ENCODE results near the gene PIRT. TPM values are rescaled to one million over a fixed set of nuclear protein-coding genes. Genes with fewer than 3 reads are reported as not detected.

PIRT gene
- total RNA-seq, 1 donor from 2014 or later, result 0.32 TPM

DNA sequence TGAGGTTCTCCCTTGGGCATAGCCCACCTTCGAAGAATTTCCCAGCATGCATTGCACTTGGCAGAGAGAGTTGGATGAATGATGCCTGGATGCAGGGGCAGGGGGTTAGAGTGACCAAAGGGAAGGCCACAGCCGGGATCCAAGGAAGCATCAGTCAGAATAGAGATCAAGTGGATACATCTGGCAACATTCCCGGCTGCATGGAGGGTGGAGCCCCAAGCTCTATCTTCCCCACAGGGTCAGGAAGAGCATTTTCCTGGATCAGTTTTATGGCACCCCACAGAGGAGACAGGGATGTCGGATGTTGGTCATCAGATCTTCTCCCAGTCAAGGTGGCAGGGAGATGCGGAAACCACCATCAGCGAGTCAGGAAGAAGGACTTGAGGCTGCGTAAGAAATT lies 13.0 kb downstream of the PIRT start:
- Mint-ChIP-seq H3K4me1 (ENCODE audit: low read depth, unreplicated experiment) (no peaks in the 10 kb centered on the region), H3K27ac (ENCODE audit: unreplicated experiment) (no peak overlapping the region), H3K4me3 (ENCODE audit: unreplicated experiment) (no peak overlapping the region), H3K27me3 (ENCODE audit: unreplicated experiment) (peaks cover 2% of the 10 kb centered on the region), H3K9me3 (ENCODE audit: unreplicated experiment) (no peaks in the 10 kb centered on the region), H3K36me3 (ENCODE audit: unreplicated experiment) (no peaks in the 10 kb centered on the region)
- DNase-seq, result no peak
- TF ChIP-seq, protein P1, sequence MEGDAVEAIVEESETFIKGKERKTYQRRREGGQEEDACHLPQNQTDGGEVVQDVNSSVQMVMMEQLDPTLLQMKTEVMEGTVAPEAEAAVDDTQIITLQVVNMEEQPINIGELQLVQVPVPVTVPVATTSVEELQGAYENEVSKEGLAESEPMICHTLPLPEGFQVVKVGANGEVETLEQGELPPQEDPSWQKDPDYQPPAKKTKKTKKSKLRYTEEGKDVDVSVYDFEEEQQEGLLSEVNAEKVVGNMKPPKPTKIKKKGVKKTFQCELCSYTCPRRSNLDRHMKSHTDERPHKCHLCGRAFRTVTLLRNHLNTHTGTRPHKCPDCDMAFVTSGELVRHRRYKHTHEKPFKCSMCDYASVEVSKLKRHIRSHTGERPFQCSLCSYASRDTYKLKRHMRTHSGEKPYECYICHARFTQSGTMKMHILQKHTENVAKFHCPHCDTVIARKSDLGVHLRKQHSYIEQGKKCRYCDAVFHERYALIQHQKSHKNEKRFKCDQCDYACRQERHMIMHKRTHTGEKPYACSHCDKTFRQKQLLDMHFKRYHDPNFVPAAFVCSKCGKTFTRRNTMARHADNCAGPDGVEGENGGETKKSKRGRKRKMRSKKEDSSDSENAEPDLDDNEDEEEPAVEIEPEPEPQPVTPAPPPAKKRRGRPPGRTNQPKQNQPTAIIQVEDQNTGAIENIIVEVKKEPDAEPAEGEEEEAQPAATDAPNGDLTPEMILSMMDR (IDR thresholded peaks at IDR 0.05; ENCODE audit: partially characterized antibody, unreplicated experiment), result no peak

DNA sequence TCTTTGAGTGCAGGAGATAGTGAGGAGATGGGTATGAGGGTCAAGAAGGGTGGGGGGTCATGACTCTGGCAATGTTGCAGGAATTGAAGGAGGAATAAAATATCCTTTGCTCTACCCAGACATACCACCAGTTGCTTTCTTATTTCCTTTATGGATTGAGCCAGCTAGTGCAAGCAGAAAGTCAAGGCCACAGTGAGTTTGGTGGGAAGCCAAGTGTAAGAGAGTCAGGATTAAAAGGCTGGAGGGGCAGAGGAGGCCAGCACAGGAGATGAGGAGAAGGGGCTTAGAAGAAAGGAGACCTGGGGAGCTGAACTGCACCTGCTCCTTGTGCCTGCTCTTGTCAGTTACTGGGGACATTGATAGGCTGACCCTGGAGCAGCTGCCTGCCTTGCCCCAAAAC lies 16.1 kb downstream of the PIRT start:
- H3K4me3 Mint-ChIP-seq (ENCODE audit: unreplicated experiment), result no peak overlapping the region
- H3K36me3 Mint-ChIP-seq (ENCODE audit: unreplicated experiment), result no peaks in the 10 kb centered on the region
- H3K4me1 Mint-ChIP-seq (ENCODE audit: low read depth, unreplicated experiment), result peaks cover 10% of the 10 kb centered on the region
- H3K27ac Mint-ChIP-seq (ENCODE audit: unreplicated experiment), result no peak overlapping the region
- H3K27me3 Mint-ChIP-seq (ENCODE audit: unreplicated experiment), result peaks cover 5% of the 10 kb centered on the region
- TF ChIP-seq, protein P1 (IDR thresholded peaks at IDR 0.05; ENCODE audit: partially characterized antibody, unreplicated experiment), result no peak
- peaks cover 3% of the 10 kb centered on the region for H3K9me3 Mint-ChIP-seq (ENCODE audit: unreplicated experiment)
- DNase-seq, result no peak

GRCh38 chr17:10821054-10821453 lies 16.8 kb downstream of the PIRT start:
- H3K4me3 Mint-ChIP-seq (ENCODE audit: unreplicated experiment), result no peak overlapping the region
- peaks cover 10% of the 10 kb centered on the region for H3K4me1 Mint-ChIP-seq (ENCODE audit: low read depth, unreplicated experiment)
- H3K27me3 Mint-ChIP-seq (ENCODE audit: unreplicated experiment), result peaks cover 5% of the 10 kb centered on the region
- no peak overlapping the region for H3K27ac Mint-ChIP-seq (ENCODE audit: unreplicated experiment)
- no peak for DNase-seq
- peaks cover 3% of the 10 kb centered on the region for H3K9me3 Mint-ChIP-seq (ENCODE audit: unreplicated experiment)
- H3K36me3 Mint-ChIP-seq (ENCODE audit: unreplicated experiment), result no peaks in the 10 kb centered on the region
- TF ChIP-seq, protein P1 (IDR thresholded peaks at IDR 0.05; ENCODE audit: partially characterized antibody, unreplicated experiment), result no peak

- H3K27ac Mint-ChIP-seq (ENCODE audit: unreplicated experiment), result no peak overlapping the region
- no peak for DNase-seq
- peaks cover 3% of the 10 kb centered on the region for H3K9me3 Mint-ChIP-seq (ENCODE audit: unreplicated experiment)
- peaks cover 12% of the 10 kb centered on the region for H3K4me1 Mint-ChIP-seq (ENCODE audit: low read depth, unreplicated experiment)
- H3K36me3 Mint-ChIP-seq (ENCODE audit: unreplicated experiment), result no peaks in the 10 kb centered on the region
- TF ChIP-seq, protein P1 (IDR thresholded peaks at IDR 0.05; ENCODE audit: partially characterized antibody, unreplicated experiment), result no peak
- H3K4me3 Mint-ChIP-seq (ENCODE audit: unreplicated experiment), result no peak overlapping the region
- peaks cover 7% of the 10 kb centered on the region for H3K27me3 Mint-ChIP-seq (ENCODE audit: unreplicated experiment)
Measured at GRCh38 chr17:10815319-10815718, 22.6 kb downstream of the PIRT start.

- Mint-ChIP-seq H3K4me3 (ENCODE audit: unreplicated experiment) (no peak overlapping the region), H3K9me3 (ENCODE audit: unreplicated experiment) (peaks cover 3% of the 10 kb centered on the region), H3K27me3 (ENCODE audit: unreplicated experiment) (peaks cover 6% of the 10 kb centered on the region), H3K27ac (ENCODE audit: unreplicated experiment) (no peak overlapping the region), H3K36me3 (ENCODE audit: unreplicated experiment) (no peaks in the 10 kb centered on the region), H3K4me1 (ENCODE audit: low read depth, unreplicated experiment) (peaks cover 6% of the 10 kb centered on the region)
- TF ChIP-seq, protein P1 (IDR thresholded peaks at IDR 0.05; ENCODE audit: partially characterized antibody, unreplicated experiment), result no peak
- DNase-seq, result no peak
Measured at GRCh38 chr17:10814075-10814474, 23.8 kb downstream of the PIRT start.
